Measurements from ENCODE around the gene TSPO2. TPM values are rescaled to one million over a fixed set of nuclear protein-coding genes. Genes with fewer than 3 reads are reported as not detected.

The TSPO2 gene
- total and polyA plus RNA-seq, 5 donors from 2014 or later: not detected

DNA sequence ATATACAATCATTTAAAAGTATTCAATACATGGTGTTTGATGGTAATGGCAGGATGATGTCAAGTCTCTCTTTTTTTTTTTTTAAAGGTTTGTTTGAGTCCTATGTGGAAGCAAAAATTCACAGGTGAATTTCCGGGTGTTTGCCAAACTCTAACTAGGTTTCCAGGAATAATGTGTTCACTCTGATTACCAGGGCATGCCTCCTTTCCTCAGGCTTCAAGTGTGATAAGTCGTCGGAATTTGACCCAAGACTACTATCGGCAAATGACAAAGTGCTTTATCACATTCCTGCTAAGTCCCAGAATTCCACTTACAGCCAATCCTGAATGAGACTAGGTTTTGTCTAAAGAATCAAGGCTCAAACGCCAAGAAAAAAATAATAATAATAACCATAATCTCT lies 22.6 kb downstream of the TSPO2 start:
- Histone ChIP-seq H3K36me3 (ENCODE audit: control insufficient read depth, insufficient read depth, low read length) (peaks cover 63% of the 10 kb centered on the region), H3K9me3 (ENCODE audit: control insufficient read depth in 2 of 2, low read length in 2 of 2) (no peaks in the 10 kb centered on the region), H3K27me3 (ENCODE audit: control insufficient read depth, insufficient read depth, low read length) (no peaks in the 10 kb centered on the region), H3K4me3 (ENCODE audit: low read depth, low read length) (no peak overlapping the region), H3K27ac (ENCODE audit: insufficient read depth, low read length, poor library complexity, severe bottlenecking) (no peak overlapping the region), H3K4me1 (ENCODE audit: control insufficient read depth, insufficient read depth, low read length, poor library complexity, severe bottlenecking) (no peaks in the 10 kb centered on the region)
- Mint-ChIP-seq H3K9me3 (no peaks in the 10 kb centered on the region), H3K4me3 (no peak overlapping the region), H3K27me3 (no peaks in the 10 kb centered on the region), H3K4me1 (peaks cover 7 to 13% (median 10%) of the 10 kb centered on the region in 4 donors), H3K36me3 (peaks cover 54% of the 10 kb centered on the region), H3K27ac (no peak overlapping the region)
- ATAC-seq (ENCODE audit: low read depth in 2 of 2) (no peak), DNase-seq (no peak)

DNA sequence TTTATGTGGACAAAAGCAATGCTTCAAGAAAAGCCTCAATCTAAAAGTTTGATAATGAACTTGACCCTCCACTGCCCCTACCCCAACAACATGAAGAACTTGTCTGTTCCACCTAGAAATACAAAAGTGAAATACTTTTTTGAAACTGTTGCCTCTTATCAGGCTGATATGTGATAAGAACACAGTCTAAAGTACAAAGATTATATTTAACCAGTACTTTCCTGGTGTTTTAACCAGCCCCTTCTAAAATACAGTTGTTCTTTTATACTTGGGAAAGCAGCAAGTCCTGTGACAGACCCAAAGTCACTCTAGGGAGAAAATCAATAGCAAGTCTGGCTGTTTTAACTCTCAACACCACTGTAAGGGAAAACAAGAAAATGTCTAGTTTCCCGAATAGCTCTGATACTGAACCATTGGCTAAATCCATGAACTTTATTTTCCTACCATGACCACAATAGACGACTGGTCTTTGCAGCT lies 23.3 kb downstream of the TSPO2 start:
- Histone ChIP-seq H3K36me3 (ENCODE audit: control insufficient read depth, insufficient read depth, low read length) (peaks cover 69% of the 10 kb centered on the region), H3K27me3 (ENCODE audit: control insufficient read depth, insufficient read depth, low read length) (no peaks in the 10 kb centered on the region), H3K27ac (ENCODE audit: insufficient read depth, low read length, poor library complexity, severe bottlenecking) (no peak overlapping the region), H3K4me1 (ENCODE audit: control insufficient read depth, insufficient read depth, low read length, poor library complexity, severe bottlenecking) (no peaks in the 10 kb centered on the region), H3K4me3 (ENCODE audit: low read depth, low read length) (no peak overlapping the region), H3K9me3 (ENCODE audit: control insufficient read depth in 2 of 2, low read length in 2 of 2) (no peaks in the 10 kb centered on the region)
- no peaks in the 10 kb centered on the region for H3K9me3 Mint-ChIP-seq
- H3K4me3 Mint-ChIP-seq: no peak overlapping the region
- H3K27ac Mint-ChIP-seq: no peak overlapping the region
- H3K36me3 Mint-ChIP-seq: peaks cover 48% of the 10 kb centered on the region
- DNase-seq (no peak), ATAC-seq (ENCODE audit: low read depth in 2 of 2) (no peak)
- peaks cover 7 to 19% (median 15%) of the 10 kb centered on the region in 4 donors for H3K4me1 Mint-ChIP-seq
- H3K27me3 Mint-ChIP-seq: no peaks in the 10 kb centered on the region

DNA sequence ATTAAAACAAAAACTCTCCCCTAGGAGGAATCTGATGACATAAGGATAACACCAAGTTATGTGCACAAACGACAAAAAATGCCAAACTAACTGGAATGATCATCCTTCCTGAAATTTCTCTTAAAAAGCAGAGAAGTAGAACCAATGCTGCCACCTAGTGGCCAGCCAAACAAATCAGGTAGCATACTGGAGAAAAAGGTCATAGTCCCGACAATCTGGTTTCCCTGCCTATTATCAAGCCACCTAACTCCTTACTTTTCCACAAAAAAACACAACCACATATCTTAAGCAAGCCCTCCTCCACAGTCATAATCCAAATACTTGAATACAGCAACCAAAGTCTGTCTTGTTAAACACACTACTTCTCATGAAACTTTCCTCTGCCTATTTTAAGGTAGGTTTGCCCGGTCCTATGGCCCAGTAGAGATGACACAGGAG lies 24.6 kb downstream of the TSPO2 start:
- peaks cover 8% of the 10 kb centered on the region for H3K4me1 ChIP-seq (ENCODE audit: control insufficient read depth, insufficient read depth, low read length, poor library complexity, severe bottlenecking)
- peak overlapping the region; percentile 34 to 53 (median 41) for H3K27ac Mint-ChIP-seq

DNA sequence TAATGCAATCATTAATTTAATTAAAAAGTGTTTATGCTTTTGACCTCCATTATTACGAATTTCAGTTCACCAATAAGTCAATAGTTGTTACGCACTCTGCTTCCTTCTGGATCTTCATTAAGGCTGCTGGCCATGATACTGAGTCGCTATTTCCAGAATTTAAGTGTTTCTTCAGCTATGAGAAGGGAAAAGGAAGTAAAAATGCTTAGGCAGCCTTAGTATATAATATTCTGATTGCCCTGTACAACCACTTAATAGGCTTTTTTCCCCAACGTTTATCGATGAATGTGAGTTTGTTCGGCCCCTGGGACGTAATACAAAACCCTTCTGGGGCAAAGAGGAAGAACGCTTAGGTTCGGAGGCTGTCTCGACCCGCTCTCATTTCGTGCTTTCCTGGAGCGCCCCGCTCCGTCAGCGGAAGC lies 29.2 kb downstream of the TSPO2 start:
- peaks cover 22% of the 10 kb centered on the region for H3K36me3 ChIP-seq (ENCODE audit: control insufficient read depth, insufficient read depth, low read length)
- H3K27me3 ChIP-seq (ENCODE audit: control insufficient read depth, insufficient read depth, low read length): no peaks in the 10 kb centered on the region
- peaks cover 6% of the 10 kb centered on the region for H3K27me3 Mint-ChIP-seq
- peaks cover 12% of the 10 kb centered on the region for H3K36me3 Mint-ChIP-seq
- peaks cover 30% of the 10 kb centered on the region for H3K4me1 ChIP-seq (ENCODE audit: control insufficient read depth, insufficient read depth, low read length, poor library complexity, severe bottlenecking)
- DNase-seq (peak in 1 of 3 donors; percentile 87), ATAC-seq (ENCODE audit: low read depth in 2 of 2) (no peak)
- H3K4me3 Mint-ChIP-seq: peak overlapping the region; percentile 96 to 99 (median 98)
- no peaks in the 10 kb centered on the region for H3K9me3 Mint-ChIP-seq
- peak overlapping the region; percentile 93 for H3K4me3 ChIP-seq (ENCODE audit: low read depth, low read length)
- H3K4me1 Mint-ChIP-seq: peaks cover 24 to 53% (median 45%) of the 10 kb centered on the region in 4 donors
- H3K27ac Mint-ChIP-seq: peak overlapping the region; percentile 92 to 98 (median 97)
- H3K9me3 ChIP-seq (ENCODE audit: control insufficient read depth in 2 of 2, low read length in 2 of 2): no peaks in the 10 kb centered on the region
- H3K27ac ChIP-seq (ENCODE audit: insufficient read depth, low read length, poor library complexity, severe bottlenecking): peak overlapping the region; percentile 97

More for the DNA sequence above, 24.6 kb downstream of the TSPO2 start:
- DNase-seq (peak; percentile 52 to 80 (median 55)), ATAC-seq (ENCODE audit: low read depth in 2 of 2) (no peak)
- Histone ChIP-seq H3K36me3 (ENCODE audit: control insufficient read depth, insufficient read depth, low read length) (peaks cover 60% of the 10 kb centered on the region), H3K9me3 (ENCODE audit: control insufficient read depth in 2 of 2, low read length in 2 of 2) (no peaks in the 10 kb centered on the region), H3K27ac (ENCODE audit: insufficient read depth, low read length, poor library complexity, severe bottlenecking) (no peak overlapping the region), H3K27me3 (ENCODE audit: control insufficient read depth, insufficient read depth, low read length) (no peaks in the 10 kb centered on the region), H3K4me3 (ENCODE audit: low read depth, low read length) (no peak overlapping the region)
- H3K36me3 Mint-ChIP-seq: peaks cover 35% of the 10 kb centered on the region
- H3K4me1 Mint-ChIP-seq: peaks cover 11 to 30% (median 24%) of the 10 kb centered on the region in 4 donors
- no peaks in the 10 kb centered on the region for H3K9me3 Mint-ChIP-seq
- peak overlapping the region in 2 of 4 donors; percentile 4 to 55 for H3K4me3 Mint-ChIP-seq
- no peaks in the 10 kb centered on the region for H3K27me3 Mint-ChIP-seq

DNA sequence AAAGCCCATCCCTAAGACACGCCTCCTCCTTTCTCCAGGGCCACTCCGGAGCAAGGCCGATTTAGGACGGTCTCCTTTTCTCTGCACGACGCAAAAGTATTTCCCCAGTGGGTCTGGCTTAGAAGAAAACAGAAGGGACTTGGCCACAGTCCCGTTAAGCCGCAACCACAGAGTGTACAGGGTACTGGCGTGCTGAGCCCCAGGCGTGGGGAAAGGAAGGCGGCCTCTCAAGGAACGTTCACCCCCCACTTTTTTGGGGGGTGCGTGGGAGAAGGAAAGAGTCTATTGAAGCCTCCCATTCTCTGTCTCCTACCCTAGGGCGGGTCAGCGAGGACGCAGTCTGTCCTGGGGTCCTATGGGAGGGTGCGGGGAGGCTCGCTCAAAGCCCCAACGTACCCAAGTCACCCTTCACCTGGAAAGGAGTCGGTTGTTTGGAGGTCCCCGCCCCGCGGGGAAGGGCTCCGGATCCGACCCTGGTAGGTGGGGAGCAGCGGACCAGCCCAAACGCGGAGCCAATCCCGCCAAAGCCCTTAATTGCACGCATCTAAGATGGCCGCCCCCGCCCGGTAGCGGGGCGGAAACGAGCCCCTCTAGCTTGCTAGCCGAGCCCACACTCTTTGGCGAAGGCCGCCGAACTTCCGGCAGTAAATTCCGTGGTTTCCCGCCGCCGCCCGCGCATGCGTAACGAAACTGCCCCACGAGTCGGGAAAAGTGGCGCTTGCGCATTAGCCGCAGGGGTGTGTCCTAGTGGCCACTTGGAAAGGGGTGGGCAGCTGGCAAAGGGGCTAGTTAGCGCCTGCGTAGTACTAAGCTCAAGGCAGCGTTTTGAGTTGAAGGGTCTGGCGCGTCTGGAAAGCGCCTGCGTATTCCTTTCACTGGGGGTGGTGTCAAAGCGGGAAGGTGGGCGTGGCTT lies 29.9 kb downstream of the TSPO2 start, which contains the start of gene OARD1:
OARD1 (minus strand) TSS at position 434 of the 913 bp plus-strand sequence. CDS start 722 bp downstream, outside the sequence.
- Mint-ChIP-seq H3K4me3 (peak within 1 kb of the TSS; percentile 96 to 99 (median 98)), H3K27ac (peak within 1 kb of the TSS; percentile 92 to 98 (median 97)), H3K27me3 (peaks cover 6% of the 10 kb centered on the region), H3K9me3 (no peaks in the 10 kb centered on the region), H3K36me3 (peaks cover 5% of the 10 kb centered on the region), H3K4me1 (peaks cover 18 to 51% (median 43%) of the 10 kb centered on the region in 4 donors)
- H3K27me3 ChIP-seq (ENCODE audit: control insufficient read depth, insufficient read depth, low read length): no peaks in the 10 kb centered on the region
- H3K4me3 ChIP-seq (ENCODE audit: low read depth, low read length): peak within 1 kb of the TSS; percentile 93
- ATAC-seq (ENCODE audit: low read depth in 2 of 2) (peak; percentile 78 to 80), DNase-seq (peak; percentile 98 to 100 (median 99))
- H3K9me3 ChIP-seq (ENCODE audit: control insufficient read depth in 2 of 2, low read length in 2 of 2): no peaks in the 10 kb centered on the region
- peaks cover 19% of the 10 kb centered on the region for H3K36me3 ChIP-seq (ENCODE audit: control insufficient read depth, insufficient read depth, low read length)
- peak within 1 kb of the TSS; percentile 97 for H3K27ac ChIP-seq (ENCODE audit: insufficient read depth, low read length, poor library complexity, severe bottlenecking)
- peaks cover 30% of the 10 kb centered on the region for H3K4me1 ChIP-seq (ENCODE audit: control insufficient read depth, insufficient read depth, low read length, poor library complexity, severe bottlenecking)

DNA sequence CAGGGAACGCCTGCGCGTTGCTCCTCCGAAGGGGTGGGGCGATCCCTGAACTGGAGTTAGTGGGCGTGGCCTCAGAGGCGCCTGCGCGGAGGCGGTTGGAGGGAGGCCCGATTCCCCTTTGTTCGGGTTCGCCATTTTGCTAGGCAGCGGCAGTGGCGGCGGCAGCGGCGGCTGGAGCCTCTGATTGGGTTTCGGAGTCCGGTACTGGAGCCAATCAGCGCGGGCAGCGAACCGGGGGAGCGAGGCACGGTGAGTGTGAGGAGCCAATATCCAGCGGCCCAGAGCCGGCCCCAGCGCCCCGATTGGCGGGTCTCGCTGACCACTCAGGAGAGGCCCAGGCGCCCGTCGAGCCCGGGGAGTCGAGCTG lies 30.6 kb downstream of the TSPO2 start, which contains the start of gene NFYA:
NFYA (plus strand) TSS at position 139 of the 367 bp plus-strand sequence. CDS start 6,116 bp downstream, outside the sequence.
- ATAC-seq (ENCODE audit: low read depth in 2 of 2) (peak; percentile 67 to 75), DNase-seq (peak in 2 of 3 donors; percentile 99 to 100)
- Histone ChIP-seq H3K4me3 (ENCODE audit: low read depth, low read length) (peak within 1 kb of the TSS; percentile 93), H3K27ac (ENCODE audit: insufficient read depth, low read length, poor library complexity, severe bottlenecking) (peak within 1 kb of the TSS; percentile 97), H3K36me3 (ENCODE audit: control insufficient read depth, insufficient read depth, low read length) (peaks cover 17% of the 10 kb centered on the region), H3K9me3 (ENCODE audit: control insufficient read depth in 2 of 2, low read length in 2 of 2) (no peaks in the 10 kb centered on the region), H3K4me1 (ENCODE audit: control insufficient read depth, insufficient read depth, low read length, poor library complexity, severe bottlenecking) (peaks cover 30% of the 10 kb centered on the region), H3K27me3 (ENCODE audit: control insufficient read depth, insufficient read depth, low read length) (no peaks in the 10 kb centered on the region)
- no peaks in the 10 kb centered on the region for H3K36me3 Mint-ChIP-seq
- peaks cover 6% of the 10 kb centered on the region for H3K27me3 Mint-ChIP-seq
- peaks cover 18 to 52% (median 45%) of the 10 kb centered on the region in 4 donors for H3K4me1 Mint-ChIP-seq
- H3K4me3 Mint-ChIP-seq: peak within 1 kb of the TSS; percentile 96 to 99 (median 98)
- peak within 1 kb of the TSS; percentile 92 to 98 (median 97) for H3K27ac Mint-ChIP-seq
- H3K9me3 Mint-ChIP-seq: no peaks in the 10 kb centered on the region

DNA sequence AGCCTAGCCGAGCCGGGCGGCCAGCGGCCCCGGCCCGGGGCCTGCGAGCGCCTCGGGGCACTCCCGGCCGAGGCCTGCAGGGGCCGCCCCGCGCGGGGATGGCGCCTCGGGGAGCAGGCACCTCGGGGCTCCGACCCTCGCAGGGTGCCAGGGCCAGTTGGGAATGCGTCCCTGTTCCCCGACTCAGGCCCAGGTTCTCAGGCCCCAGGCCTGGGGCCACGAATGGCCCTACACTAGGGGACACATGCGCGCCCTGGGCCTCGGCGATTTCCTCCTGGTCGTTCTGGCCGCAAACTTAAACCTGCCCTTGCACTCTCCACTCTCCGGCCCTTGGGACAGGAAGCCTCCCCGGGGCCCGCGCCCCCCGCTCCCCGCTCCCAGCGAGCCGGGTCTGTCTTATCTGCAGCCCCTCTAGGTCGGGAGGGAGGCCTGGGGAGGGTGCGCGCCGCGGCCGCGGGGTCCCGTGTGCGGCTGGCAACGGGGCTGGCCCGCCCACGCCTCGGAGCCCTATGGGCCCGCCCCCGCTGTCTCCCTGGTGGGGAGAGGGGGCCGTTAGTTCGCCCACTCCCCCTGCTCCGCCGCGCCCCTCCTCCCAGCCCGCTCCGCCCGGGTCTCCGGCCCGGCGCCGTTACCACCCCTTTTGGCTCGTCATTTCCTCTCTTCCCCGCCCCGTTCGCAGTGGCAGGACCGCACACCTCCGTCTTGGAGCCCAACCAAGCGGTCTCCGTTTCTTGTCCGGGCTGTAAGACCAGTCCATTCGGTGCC lies 31.1 kb downstream of the TSPO2 start:
- Mint-ChIP-seq H3K36me3 (no peaks in the 10 kb centered on the region), H3K27me3 (peaks cover 6% of the 10 kb centered on the region), H3K27ac (peak overlapping the region; percentile 92 to 94 (median 94)), H3K4me3 (peak overlapping the region; percentile 90 to 98 (median 96)), H3K9me3 (no peaks in the 10 kb centered on the region), H3K4me1 (peaks cover 21 to 56% (median 49%) of the 10 kb centered on the region in 4 donors)
- H3K36me3 ChIP-seq (ENCODE audit: control insufficient read depth, insufficient read depth, low read length): peaks cover 13% of the 10 kb centered on the region
- ATAC-seq (ENCODE audit: low read depth in 2 of 2) (peak; percentile 3), DNase-seq (peak; percentile 78 to 89 (median 80))
- H3K9me3 ChIP-seq (ENCODE audit: control insufficient read depth in 2 of 2, low read length in 2 of 2): no peaks in the 10 kb centered on the region
- H3K27ac ChIP-seq (ENCODE audit: insufficient read depth, low read length, poor library complexity, severe bottlenecking): peak overlapping the region; percentile 97
- peak overlapping the region; percentile 90 for H3K4me3 ChIP-seq (ENCODE audit: low read depth, low read length)
- no peaks in the 10 kb centered on the region for H3K27me3 ChIP-seq (ENCODE audit: control insufficient read depth, insufficient read depth, low read length)
- peaks cover 30% of the 10 kb centered on the region for H3K4me1 ChIP-seq (ENCODE audit: control insufficient read depth, insufficient read depth, low read length, poor library complexity, severe bottlenecking)

Measured in CD4-positive, CD25-positive, alpha-beta regulatory T cell (primary cell).